SK-N-SH (cell line): Measurements from ENCODE around the gene ATP11A.

Source experiments
- GABPA ChIP-seq: IDR thresholded peaks from 2 replicates; pipeline ENCODE4 v1.4.0; 2012; ENCODE audit warnings: low read depth, mild to moderate bottlenecking
- JUND ChIP-seq: IDR thresholded peaks from 2 replicates; pipeline ENCODE4 v1.4.0; 2012
- SMC3 ChIP-seq: IDR thresholded peaks from 2 replicates; pipeline ENCODE4 v1.6.1; 2012; ENCODE audit warnings: low read depth, low read length, improper control_type of control experiment
- TAF1 ChIP-seq: IDR thresholded peaks from 2 replicates; pipeline ENCODE4 v1.6.1; 2012; ENCODE audit warnings: low read depth, mild to moderate bottlenecking, low read length, moderate library complexity, borderline replicate concordance
- YY1 ChIP-seq: IDR thresholded peaks from 2 replicates; pipeline ENCODE4 v1.4.0; 2012; ENCODE audit warnings: low read depth, mild to moderate bottlenecking
- TF ChIP-seq, protein P1 (sequence below): fragments of 200-600 bp; sonication (generic); IDR thresholded peaks from 2 replicates; pipeline ENCODE4 v1.6.1; 2017; ENCODE audit warnings: antibody characterized with exemption, mild to moderate bottlenecking, moderate library complexity

GRCh38 chr13:112648966-112649690, 40.7 kb upstream of the ATP11A start:
- TF ChIP-seq SMC3 (no peak), JUND (no peak), GABPA (no peak), TAF1 (no peak), YY1 (no peak)
- TF ChIP-seq, protein P1, sequence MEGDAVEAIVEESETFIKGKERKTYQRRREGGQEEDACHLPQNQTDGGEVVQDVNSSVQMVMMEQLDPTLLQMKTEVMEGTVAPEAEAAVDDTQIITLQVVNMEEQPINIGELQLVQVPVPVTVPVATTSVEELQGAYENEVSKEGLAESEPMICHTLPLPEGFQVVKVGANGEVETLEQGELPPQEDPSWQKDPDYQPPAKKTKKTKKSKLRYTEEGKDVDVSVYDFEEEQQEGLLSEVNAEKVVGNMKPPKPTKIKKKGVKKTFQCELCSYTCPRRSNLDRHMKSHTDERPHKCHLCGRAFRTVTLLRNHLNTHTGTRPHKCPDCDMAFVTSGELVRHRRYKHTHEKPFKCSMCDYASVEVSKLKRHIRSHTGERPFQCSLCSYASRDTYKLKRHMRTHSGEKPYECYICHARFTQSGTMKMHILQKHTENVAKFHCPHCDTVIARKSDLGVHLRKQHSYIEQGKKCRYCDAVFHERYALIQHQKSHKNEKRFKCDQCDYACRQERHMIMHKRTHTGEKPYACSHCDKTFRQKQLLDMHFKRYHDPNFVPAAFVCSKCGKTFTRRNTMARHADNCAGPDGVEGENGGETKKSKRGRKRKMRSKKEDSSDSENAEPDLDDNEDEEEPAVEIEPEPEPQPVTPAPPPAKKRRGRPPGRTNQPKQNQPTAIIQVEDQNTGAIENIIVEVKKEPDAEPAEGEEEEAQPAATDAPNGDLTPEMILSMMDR, result no peak
